Fibroblast of lung (primary cell): ENCODE data around the gene RARRES1.

ENCODE experiments used
- CTCF ChIP-seq, 2 donors: IDR thresholded peaks in 1 of 2; conservative IDR thresholded peaks in 1 of 2; 1 replicate in 1 of 2; 2 replicates in 1 of 2; pipeline ENCODE4 v1.5.1; 2011 to 2012; ENCODE audit warnings: low read length in 2 of 2, control low read depth in 1 of 2, inconsistent platforms in 1 of 2, low read depth in 1 of 2, mild to moderate bottlenecking in 1 of 2
- EZH2 ChIP-seq: IDR thresholded peaks from 2 replicates; pipeline ENCODE4 v1.5.1; 2012; ENCODE audit warnings: low read length, control low read depth, mild to moderate bottlenecking; ENCODE audit errors: missing control alignments

- no peak for TF ChIP-seq CTCF (conservative IDR thresholded peaks at IDR 0.05 in 1 of 2, IDR thresholded peaks at IDR 0.05 in 1 of 2; ENCODE audit: low read depth in 1 of 2, low read length in 2 of 2)
- TF ChIP-seq EZH2 = no peak
Measured at GRCh38 chr3:158728851-158729250, 3.4 kb downstream of the RARRES1 start.
